ENCODE measurements around the gene DAZ2.
"Not testable (repeated sequence)": the region's sequence is repeated elsewhere in the genome, so short reads cannot be mapped to it uniquely, and the experiment has no call there.

The DAZ2 gene, protein sequence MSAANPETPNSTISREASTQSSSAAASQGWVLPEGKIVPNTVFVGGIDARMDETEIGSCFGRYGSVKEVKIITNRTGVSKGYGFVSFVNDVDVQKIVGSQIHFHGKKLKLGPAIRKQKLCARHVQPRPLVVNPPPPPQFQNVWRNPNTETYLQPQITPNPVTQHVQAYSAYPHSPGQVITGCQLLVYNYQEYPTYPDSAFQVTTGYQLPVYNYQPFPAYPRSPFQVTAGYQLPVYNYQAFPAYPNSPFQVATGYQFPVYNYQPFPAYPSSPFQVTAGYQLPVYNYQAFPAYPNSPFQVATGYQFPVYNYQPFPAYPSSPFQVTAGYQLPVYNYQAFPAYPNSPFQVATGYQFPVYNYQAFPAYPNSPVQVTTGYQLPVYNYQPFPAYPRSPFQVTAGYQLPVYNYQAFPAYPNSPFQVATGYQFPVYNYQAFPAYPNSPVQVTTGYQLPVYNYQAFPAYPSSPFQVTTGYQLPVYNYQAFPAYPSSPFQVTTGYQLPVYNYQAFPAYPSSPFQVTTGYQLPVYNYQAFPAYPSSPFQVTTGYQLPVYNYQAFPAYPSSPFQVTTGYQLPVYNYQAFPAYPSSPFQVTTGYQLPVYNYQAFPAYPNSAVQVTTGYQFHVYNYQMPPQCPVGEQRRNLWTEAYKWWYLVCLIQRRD

DNA sequence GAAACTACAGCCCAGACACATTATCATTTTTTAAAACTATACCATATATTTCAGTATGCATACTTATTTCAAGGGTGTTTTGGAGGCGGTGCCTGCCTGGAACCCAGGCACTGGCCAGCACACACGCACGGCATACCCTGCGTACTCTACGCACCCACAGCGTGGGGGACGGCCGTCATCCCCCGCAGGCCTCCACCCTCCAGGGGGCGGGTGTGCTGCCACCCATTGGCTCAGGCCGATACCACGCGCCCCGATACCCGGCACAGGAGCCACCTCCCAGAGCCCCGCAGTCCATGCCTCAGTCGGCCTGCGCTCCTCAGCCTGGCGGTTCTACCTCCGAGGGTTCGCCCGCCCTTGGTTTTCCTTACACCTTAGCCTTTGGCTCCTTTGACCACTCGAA lies at the start of gene DAZ2:
Gene DAZ2, plus strand, starts transcription at position 301 of the 400 bp plus-strand sequence. CDS start 208 bp downstream, outside the sequence.
- DNase-seq = not testable (repeated sequence)

DNA sequence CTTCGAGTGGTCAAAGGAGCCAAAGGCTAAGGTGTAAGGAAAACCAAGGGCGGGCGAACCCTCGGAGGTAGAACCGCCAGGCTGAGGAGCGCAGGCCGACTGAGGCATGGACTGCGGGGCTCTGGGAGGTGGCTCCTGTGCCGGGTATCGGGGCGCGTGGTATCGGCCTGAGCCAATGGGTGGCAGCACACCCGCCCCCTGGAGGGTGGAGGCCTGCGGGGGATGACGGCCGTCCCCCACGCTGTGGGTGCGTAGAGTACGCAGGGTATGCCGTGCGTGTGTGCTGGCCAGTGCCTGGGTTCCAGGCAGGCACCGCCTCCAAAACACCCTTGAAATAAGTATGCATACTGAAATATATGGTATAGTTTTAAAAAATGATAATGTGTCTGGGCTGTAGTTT lies 20.4 kb upstream of the DAZ2 start, which contains the start of gene DAZ1:
Gene DAZ1, minus strand, starts transcription at position 101 of the 400 bp plus-strand sequence. CDS start 208 bp downstream, outside the sequence.
- DNase-seq = not testable (repeated sequence)

DNA sequence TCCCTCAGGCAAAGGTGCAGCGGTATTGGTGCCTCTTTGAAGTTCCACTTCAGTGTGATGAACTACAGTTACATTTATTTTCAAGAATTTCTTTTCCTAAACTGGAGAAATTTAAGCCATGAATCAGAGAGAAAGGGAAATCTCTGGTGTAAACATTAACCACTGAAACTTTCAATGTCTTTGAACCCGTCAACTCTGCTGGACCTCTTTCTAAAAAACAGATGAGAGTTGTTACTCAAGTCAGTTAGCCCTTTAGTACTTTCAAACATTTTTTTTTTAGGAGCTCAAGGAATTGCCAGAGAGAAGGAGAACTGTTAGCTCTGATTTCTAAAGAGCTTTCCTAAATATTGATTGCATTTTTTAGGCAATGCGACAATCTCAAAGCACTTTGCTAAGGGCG lies 11.9 kb upstream of the DAZ2 start:
- DNase-seq = not testable (repeated sequence)

DNA sequence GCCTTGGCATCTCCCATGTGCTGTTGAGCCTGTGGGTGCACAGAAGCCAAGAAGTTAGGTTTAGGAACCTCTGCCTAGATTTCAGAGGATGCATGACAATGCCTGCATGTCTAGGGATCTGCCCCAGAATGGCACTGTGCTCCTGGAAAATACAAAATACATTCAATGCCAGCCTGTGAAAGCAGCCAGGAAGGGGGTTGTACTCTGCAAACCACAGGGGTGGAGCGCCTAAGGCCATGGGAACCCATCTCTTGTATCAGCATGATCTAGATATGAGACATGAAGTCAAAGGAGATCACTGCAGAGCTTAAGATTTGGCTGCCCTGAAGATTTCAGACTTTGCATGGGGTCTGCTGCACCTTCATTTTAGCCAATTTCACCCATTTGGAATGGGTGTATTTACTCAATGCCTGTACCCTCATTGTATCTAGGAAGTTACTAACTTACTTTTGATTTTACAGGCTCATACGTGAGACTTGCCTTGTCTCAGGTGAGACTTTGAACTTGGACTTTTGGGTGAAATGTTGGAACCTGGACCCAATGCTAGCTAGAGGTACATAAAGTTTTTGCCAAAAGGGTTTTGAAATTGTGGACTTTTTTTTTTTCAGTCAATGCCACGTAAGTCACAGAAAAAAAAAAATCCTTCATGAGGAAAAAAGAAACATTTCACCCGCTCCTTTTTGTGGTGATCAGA lies 9.4 kb upstream of the DAZ2 start:
- not testable (repeated sequence) for DNase-seq

DNA sequence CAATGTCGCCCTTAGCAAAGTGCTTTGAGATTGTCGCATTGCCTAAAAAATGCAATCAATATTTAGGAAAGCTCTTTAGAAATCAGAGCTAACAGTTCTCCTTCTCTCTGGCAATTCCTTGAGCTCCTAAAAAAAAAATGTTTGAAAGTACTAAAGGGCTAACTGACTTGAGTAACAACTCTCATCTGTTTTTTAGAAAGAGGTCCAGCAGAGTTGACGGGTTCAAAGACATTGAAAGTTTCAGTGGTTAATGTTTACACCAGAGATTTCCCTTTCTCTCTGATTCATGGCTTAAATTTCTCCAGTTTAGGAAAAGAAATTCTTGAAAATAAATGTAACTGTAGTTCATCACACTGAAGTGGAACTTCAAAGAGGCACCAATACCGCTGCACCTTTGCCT lies 8.7 kb upstream of the DAZ2 start:
- not testable (repeated sequence) for DNase-seq
